Small intestine (tissue), 7 donors: ENCODE measurements around the gene ENGASE. TPM values are rescaled to one million over a fixed set of nuclear protein-coding genes. Genes with fewer than 3 reads are reported as not detected.
A peak's percentile ranks its signal among the peaks of the same experiment; 100 is the strongest.

Experiments
- DNase-seq, 2 donors: peaks; one replicate each; pipeline versions ENCODE4 v3.0.0 to v3.0.0-alpha.2; 2013
- FAIRE-seq: peaks from 2 replicates; lab custom pipeline; 2012; peaks lifted over from hg19 to GRCh38; lab: Jason Lieb, UNC
- H3K27ac ChIP-seq, 3 donors: one replicate each; pipeline ENCODE4 v1.5.1; 2013; ENCODE audit warnings: low read length in 2 of 3, mild to moderate bottlenecking in 2 of 3, control low read depth in 1 of 3, inconsistent platforms in 1 of 3, low read depth in 1 of 3, moderate library complexity in 1 of 3
- H3K27me3 ChIP-seq, 3 donors: one replicate each; pipeline ENCODE4 v1.6.1; 2013; ENCODE audit warnings: low read length in 3 of 3, inconsistent platforms in 1 of 3; ENCODE audit not compliant: control insufficient read depth in 3 of 3, insufficient read depth in 3 of 3
- H3K36me3 ChIP-seq, 3 donors: one replicate each; pipeline ENCODE4 v1.6.1; 2013; ENCODE audit warnings: low read length in 3 of 3, inconsistent platforms in 1 of 3, low read depth in 1 of 3, mild to moderate bottlenecking in 1 of 3, moderate library complexity in 1 of 3; ENCODE audit not compliant: control insufficient read depth in 3 of 3, insufficient read depth in 2 of 3
- H3K4me1 ChIP-seq, 3 donors: one replicate each; pipeline ENCODE4 v1.6.1; 2013; ENCODE audit warnings: low read length in 2 of 3, inconsistent platforms in 1 of 3, low read depth in 1 of 3, mild to moderate bottlenecking in 1 of 3, moderate library complexity in 1 of 3; ENCODE audit not compliant: control insufficient read depth in 3 of 3, insufficient read depth in 2 of 3
- H3K4me3 ChIP-seq, 3 donors: one replicate each; pipeline ENCODE4 v1.5.1; 2013; ENCODE audit warnings: low read length in 3 of 3, control low read depth in 1 of 3, inconsistent platforms in 1 of 3, low read depth in 1 of 3, mild to moderate bottlenecking in 1 of 3, moderate library complexity in 1 of 3
- H3K9me3 ChIP-seq, 2 donors: one replicate each; pipeline ENCODE4 v1.6.1; 2013; ENCODE audit warnings: low read depth in 1 of 2, low read length in 1 of 2; ENCODE audit not compliant: control insufficient read depth in 2 of 2, insufficient read depth in 1 of 2
- WGBS, 3 donors: extraction: QIAGEN DNeasy Blood & Tissue Kit; methylation state at CpG; one replicate each; pipeline ENCODE4 v1.1.7; 2013; 5-methylcytosine and 5-hydroxymethylcytosine counted together
- polyA plus RNA-seq, 4 donors: library from polyadenylated mRNA; stranded (reverse) in 3 of 4; unstranded in 1 of 4; fragments of 200-250 nt in 3 of 4; fragments of 120-200 nt in 1 of 4; gene quantifications; one replicate each; pipeline versions ENCODE4 v1.2.1 to v1.2.3, GENCODE V29; 2013
- donor health status: healthy with polysubstance abuse.
- donor health status: control.
- donor health status: control.
- donor health status: Bipolar disorder and iron deficiency.
- donor health status: healthy.

Gene ENGASE
- polyA plus RNA-seq, 4 donors: 17.6 to 87.9 (median 31.0) TPM

GRCh38 chr17:79084291-79085153, 9.9 kb downstream of the ENGASE start:
- WGBS, 3 donors: 92 to 94% (median 93%) methylated on average over 31 of the region's 31 CpGs
- peaks cover 19 to 93% (median 30%) of the 10 kb centered on the region in 3 donors for H3K36me3 ChIP-seq
- no peak for FAIRE-seq

GRCh38 chr17:79085154-79085920, 10.7 kb downstream of the ENGASE start:
- H3K4me3 ChIP-seq: no peak overlapping the region
- H3K27me3 ChIP-seq: no peaks in the 10 kb centered on the region
- H3K9me3 ChIP-seq: no peaks in the 10 kb centered on the region
- peaks cover 14 to 84% (median 28%) of the 10 kb centered on the region in 3 donors for H3K36me3 ChIP-seq
- DNase-seq: no peak
- no peaks in the 10 kb centered on the region for H3K4me1 ChIP-seq
- H3K27ac ChIP-seq: no peak overlapping the region
- 89 to 92% (median 90%) methylated on average over 24 to 30 of the region's 30 CpGs for WGBS, 3 donors
- FAIRE-seq: no peak

More at GRCh38 chr17:79084291-79085153, 9.9 kb downstream of the ENGASE start:
- no peaks in the 10 kb centered on the region for H3K9me3 ChIP-seq
- no peaks in the 10 kb centered on the region for H3K27me3 ChIP-seq
- no peak overlapping the region for H3K27ac ChIP-seq
- no peak overlapping the region for H3K4me3 ChIP-seq
- no peaks in the 10 kb centered on the region for H3K4me1 ChIP-seq
- no peak for DNase-seq

GRCh38 chr17:79085921-79086551, 11.4 kb downstream of the ENGASE start:
- H3K27me3 ChIP-seq: no peaks in the 10 kb centered on the region
- no peak for DNase-seq
- H3K36me3 ChIP-seq: peaks cover 11 to 78% (median 25%) of the 10 kb centered on the region in 3 donors
- H3K4me3 ChIP-seq: no peak overlapping the region
- H3K27ac ChIP-seq: no peak overlapping the region
- H3K9me3 ChIP-seq: no peaks in the 10 kb centered on the region
- FAIRE-seq: no peak
- WGBS, 3 donors: 89 to 91% (median 90%) methylated on average over 28 of the region's 28 CpGs
- no peaks in the 10 kb centered on the region for H3K4me1 ChIP-seq

DNA sequence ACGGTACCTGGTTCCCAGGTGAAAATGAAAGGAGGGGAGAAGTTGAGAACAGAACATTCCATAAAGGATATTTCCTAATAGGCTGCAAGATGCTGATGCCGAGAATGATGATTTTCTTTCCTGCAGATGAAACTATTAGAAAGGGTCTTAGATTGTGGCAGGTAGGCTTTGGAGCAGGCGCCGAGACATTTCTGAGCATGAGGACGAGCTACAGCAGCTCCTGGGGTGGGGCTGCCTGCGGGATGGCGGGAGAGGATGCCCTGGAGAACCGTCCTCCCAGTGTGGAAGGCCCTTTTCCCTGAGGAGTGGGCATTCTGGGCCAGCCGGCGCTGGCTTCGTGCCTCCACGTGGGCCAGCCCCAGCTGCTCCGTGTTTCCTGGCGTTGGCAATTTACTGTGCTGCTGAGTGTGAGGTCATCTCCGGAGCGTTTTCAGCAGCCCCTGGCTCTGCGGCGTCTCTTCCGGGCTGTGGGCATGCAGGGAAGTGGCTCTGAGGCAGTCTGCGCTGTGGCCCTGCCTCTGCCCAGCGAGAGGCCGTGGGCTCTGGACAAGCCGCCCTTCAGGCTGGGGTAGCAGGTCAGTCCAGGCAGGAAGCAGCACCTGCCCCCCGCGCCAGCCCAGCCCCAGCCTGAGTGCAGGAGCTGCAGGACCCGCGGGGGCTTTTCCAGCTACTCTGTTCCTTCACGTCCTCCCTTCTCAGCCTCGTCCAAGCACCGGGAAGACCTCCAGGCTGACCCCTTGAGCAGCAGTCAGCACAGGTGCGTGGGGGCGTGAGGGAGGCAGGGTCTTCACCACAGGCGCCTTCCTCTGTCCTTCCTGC, 12.2 kb downstream of the ENGASE start:
- H3K9me3 ChIP-seq: no peaks in the 10 kb centered on the region
- FAIRE-seq: no peak
- no peaks in the 10 kb centered on the region for H3K27me3 ChIP-seq
- DNase-seq: no peak
- peaks cover 0 to 3% (median 0%) of the 10 kb centered on the region in 3 donors for H3K4me1 ChIP-seq
- H3K4me3 ChIP-seq: no peak overlapping the region
- H3K27ac ChIP-seq: no peak overlapping the region
- peaks cover 8 to 74% (median 25%) of the 10 kb centered on the region in 3 donors for H3K36me3 ChIP-seq
- WGBS, 3 donors: 77 to 84% (median 78%) methylated on average over 33 of the region's 33 CpGs

- no peak overlapping the region for H3K27ac ChIP-seq
- WGBS, 3 donors: 40 to 46% (median 41%) methylated on average over 12 of the region's 12 CpGs
- FAIRE-seq (no peak), DNase-seq (peak; percentile 65 to 74)
- H3K9me3 ChIP-seq: no peaks in the 10 kb centered on the region
- H3K4me1 ChIP-seq: peaks cover 0 to 3% (median 0%) of the 10 kb centered on the region in 3 donors
- no peak overlapping the region for H3K4me3 ChIP-seq
- H3K36me3 ChIP-seq: peaks cover 8 to 66% (median 25%) of the 10 kb centered on the region in 3 donors
- no peaks in the 10 kb centered on the region for H3K27me3 ChIP-seq
These were observed 13.0 kb downstream of the ENGASE start for GRCh38 chr17:79087428-79088143.

- no peak overlapping the region for H3K4me3 ChIP-seq
- H3K27me3 ChIP-seq: peaks cover 0 to 8% (median 3%) of the 10 kb centered on the region in 3 donors
- H3K36me3 ChIP-seq: peaks cover 8 to 58% (median 22%) of the 10 kb centered on the region in 3 donors
- H3K4me1 ChIP-seq: peaks cover 0 to 3% (median 0%) of the 10 kb centered on the region in 3 donors
- no peaks in the 10 kb centered on the region for H3K9me3 ChIP-seq
- DNase-seq (no peak), FAIRE-seq (no peak)
- no peak overlapping the region for H3K27ac ChIP-seq
- WGBS, 3 donors: 92 to 93% (median 93%) methylated on average over 26 of the region's 26 CpGs
These were observed 13.8 kb downstream of the ENGASE start for GRCh38 chr17:79088247-79088996.

DNA sequence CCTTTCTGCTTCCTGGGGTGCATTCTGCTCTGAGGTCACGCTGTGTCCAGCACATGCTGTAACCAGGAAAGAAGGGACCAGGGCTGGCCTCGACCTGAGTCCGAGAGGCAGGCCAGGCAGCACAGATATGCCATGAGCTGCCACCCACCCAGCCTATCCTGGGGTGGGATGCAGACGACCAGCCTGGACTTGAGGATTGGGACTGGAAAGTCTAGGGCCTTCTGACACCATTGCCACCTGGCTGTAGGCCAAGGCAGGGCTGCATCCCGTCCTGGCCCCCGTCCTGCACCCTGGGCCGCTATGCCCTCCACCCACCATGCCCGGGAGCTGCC, 14.3 kb downstream of the ENGASE start:
- H3K4me3 ChIP-seq: no peak overlapping the region
- peaks cover 0 to 3% (median 0%) of the 10 kb centered on the region in 3 donors for H3K4me1 ChIP-seq
- 52 to 76% (median 73%) methylated on average over 8 of the region's 8 CpGs for WGBS, 3 donors
- H3K36me3 ChIP-seq: peaks cover 8 to 53% (median 17%) of the 10 kb centered on the region in 3 donors
- no peak for FAIRE-seq
- H3K27ac ChIP-seq: no peak overlapping the region
- no peaks in the 10 kb centered on the region for H3K9me3 ChIP-seq
- DNase-seq: no peak
- peaks cover 0 to 13% (median 3%) of the 10 kb centered on the region in 3 donors for H3K27me3 ChIP-seq
